GM12865 (cell line): ENCODE data around the gene G6PC3.

Experiments used
- DNase-seq: peaks from one replicate; pipeline ENCODE4 v3.0.0; 2010; ENCODE audit warnings: low read depth
- H3K4me3 ChIP-seq: 2 replicates; pipeline ENCODE4 v1.5.1; 2011; ENCODE audit warnings: mild to moderate bottlenecking, low read depth, low read length, control low read depth
- CTCF ChIP-seq: IDR thresholded peaks from 2 replicates; pipeline ENCODE4 v1.5.1; 2011; ENCODE audit warnings: low read length, control low read depth, low read depth, inconsistent platforms; ENCODE audit not compliant: insufficient read depth; ENCODE audit errors: missing control alignments

The G6PC3 gene

DNA sequence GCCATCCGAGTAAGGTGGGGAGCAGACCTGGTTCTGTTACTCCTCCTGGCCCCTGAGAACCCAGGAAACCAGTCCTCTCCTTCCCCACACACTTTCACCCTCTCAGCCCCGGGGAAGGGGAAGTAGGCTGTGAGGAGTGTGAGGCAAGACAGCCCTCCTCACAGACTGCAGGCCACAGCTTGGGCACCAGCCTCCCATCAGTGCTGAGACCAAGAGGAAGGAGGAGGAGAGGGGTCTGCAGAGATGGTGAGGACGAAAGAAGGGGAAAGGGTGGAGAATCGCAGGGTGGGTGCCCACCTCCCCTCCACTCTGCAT lies 7.0 kb downstream of the G6PC3 start:
- DNase-seq, result no peak
- no peak overlapping the region for H3K4me3 ChIP-seq
- TF ChIP-seq CTCF, result no peak

DNA sequence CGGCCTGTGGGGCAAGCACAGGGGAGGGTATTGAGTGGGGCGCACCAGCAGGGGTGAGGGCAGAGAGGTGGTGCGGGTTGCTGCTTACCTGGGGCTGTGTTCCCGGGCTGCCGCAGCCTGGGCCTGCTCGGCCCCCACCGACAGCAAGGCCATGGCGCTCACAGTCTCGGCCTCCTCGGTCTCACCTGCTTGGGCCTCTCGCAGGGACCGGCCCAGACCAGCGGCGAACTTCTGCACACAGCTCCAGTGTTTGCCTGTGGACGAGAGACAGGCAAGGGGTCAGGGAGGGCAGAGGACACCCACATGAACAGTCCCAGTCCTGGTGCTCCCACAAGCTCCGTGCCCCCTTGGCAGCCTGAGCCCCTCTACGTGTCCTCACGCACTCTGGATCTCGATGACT lies 7.9 kb downstream of the G6PC3 start:
- no peak for DNase-seq
- no peak overlapping the region for H3K4me3 ChIP-seq
- TF ChIP-seq CTCF, result no peak

DNA sequence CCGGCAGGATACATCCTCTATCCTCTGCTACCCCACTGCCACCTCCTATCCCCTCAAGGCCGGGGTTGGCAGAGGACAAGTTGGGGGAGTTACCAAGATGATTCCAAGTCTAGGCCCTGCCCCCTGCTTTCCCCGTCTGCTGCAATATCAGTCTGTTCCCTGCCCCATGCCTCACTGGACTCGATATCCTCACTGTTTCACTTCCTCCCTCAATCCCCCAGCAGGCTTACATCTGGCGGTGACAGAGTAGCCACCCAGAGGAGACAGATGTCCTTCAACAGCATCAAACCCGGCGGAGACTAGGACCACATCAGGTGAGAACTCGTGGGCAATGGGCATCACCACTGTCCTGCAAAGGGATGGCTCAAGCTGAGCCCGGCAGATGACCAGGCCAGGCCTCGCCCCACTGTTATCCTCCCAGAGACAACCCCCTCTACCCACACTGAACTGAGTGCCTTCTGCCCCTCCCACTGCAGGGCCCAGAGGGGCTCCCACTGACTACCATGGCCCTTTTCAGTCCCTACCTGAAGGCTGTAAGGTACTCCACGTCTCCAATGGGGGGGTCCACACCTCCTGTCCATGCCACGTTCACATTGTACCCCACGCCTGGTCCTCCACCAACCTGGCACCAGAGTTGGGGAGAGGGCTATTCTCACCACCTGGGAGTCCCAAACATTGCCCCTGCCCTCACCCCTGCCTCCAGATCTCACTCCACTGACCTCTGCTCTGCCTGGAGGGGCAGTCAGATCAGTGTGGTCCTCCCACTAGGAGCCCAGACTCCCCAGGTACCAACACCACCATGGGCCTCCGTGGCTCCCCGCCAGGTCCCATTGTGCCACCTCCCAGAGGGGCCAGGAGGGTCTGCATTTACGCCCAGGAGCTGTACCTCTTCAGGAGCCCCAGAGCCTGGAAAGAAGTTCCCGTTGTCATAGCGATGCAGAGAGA lies 9.6 kb downstream of the G6PC3 start:
- TF ChIP-seq CTCF, result no peak

GRCh38 chr17:44081681-44082080 lies 11.1 kb downstream of the G6PC3 start:
- no peak overlapping the region for H3K4me3 ChIP-seq
- no peak for DNase-seq
- no peak for TF ChIP-seq CTCF

More for the DNA sequence above, 9.6 kb downstream of the G6PC3 start:
- no peak for DNase-seq
- H3K4me3 ChIP-seq, result no peak overlapping the region

GRCh38 chr17:44082256-44082927 lies 11.9 kb downstream of the G6PC3 start:
- TF ChIP-seq CTCF, result no peak

GRCh38 chr17:44083250-44083849 lies 12.8 kb downstream of the G6PC3 start:
- H3K4me3 ChIP-seq, result no peak overlapping the region
- TF ChIP-seq CTCF, result peak; percentile 22
- DNase-seq, result peak; percentile 32

More at GRCh38 chr17:44082256-44082927, 11.9 kb downstream of the G6PC3 start:
- no peak overlapping the region for H3K4me3 ChIP-seq
- DNase-seq, result no peak
